HG02642 (cell line): ENCODE data around the gene CABCOCO1.
A peak's percentile ranks its signal among the peaks of the same experiment; 100 is the strongest.

Source experiments
- ATAC-seq: cut with Tn5 transposase; IDR thresholded peaks from one replicate; pipeline ENCODE4 v1.9.1; 2021; ENCODE audit warnings: mild to moderate bottlenecking; ENCODE audit not compliant: unreplicated experiment, poor library complexity

CABCOCO1 gene

DNA sequence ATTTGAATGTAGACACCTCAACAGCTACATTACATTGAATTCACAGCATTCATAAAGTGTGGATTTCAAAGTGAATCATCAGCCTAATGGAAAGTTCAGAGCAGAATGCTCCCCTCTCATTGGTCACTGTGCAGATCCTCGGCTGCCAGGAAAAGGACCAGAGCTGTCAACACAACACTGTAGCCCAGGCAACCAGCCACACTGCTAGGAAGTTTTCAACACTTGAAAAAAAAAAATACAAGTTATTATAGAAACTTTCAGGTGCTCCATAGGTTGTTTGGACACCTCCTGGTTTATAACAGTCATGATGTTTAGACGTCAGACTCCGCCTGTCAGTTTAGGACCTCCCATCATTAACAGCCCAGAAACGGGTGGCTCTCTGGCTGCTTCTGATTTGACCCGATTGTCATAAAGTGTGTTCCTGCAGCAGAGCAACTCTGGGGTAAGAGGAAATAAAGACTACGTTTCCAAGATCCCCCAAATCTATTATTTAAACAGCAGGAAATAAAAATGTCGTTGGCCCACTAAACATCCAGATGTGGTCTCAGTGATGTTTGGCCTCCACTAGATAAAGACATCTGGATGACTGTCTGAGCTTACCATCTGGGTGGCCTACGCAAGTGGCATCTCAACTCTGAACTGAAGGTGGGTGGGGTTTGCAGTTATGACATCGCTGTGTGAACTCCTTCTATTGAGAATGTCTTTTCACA lies 117.4 kb downstream of the CABCOCO1 start:
- no peak for ATAC-seq

- ATAC-seq = no peak
Measured at GRCh38 chr10:61780732-61781131, 118.0 kb downstream of the CABCOCO1 start.

GRCh38 chr10:61781969-61782403 lies 119.3 kb downstream of the CABCOCO1 start:
- no peak for ATAC-seq

DNA sequence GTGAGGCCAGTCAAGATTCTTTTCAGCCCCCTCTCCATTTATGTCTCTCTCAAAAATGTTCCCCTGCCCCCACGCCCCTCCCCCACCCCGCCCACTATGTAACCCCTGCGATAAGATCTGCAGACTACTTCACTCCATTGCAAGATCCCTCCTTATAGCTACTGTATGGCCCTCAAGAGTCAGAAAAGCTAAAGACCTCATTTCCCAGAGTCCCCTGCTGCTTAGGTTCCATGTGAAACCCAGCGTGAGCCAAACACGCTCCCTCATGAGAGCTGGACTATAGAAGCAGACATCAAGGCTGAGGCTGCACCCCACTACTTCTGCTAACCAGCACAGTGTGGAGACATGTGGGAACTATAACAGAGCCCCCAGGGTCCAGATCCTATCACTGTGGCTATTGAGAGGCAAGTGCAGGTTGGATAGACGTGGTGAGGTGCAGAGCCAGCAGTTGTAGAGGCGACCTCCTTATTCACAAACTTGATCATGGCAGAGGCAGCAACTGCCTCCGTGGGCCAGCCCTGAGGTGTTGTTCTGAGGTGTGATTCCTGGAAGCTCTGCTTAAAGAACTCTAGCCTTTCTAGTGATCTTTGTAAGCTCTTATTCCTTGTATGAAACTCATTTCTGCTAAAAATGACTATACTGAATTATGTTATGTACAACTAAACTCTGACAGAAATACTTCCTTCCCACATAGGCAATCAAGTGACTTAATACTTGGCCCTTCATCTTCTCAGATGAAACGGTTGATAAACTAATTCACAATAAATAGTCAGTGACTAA lies 121.8 kb downstream of the CABCOCO1 start:
- no peak for ATAC-seq

GRCh38 chr10:61785473-61786105 lies 122.9 kb downstream of the CABCOCO1 start:
- no peak for ATAC-seq

DNA sequence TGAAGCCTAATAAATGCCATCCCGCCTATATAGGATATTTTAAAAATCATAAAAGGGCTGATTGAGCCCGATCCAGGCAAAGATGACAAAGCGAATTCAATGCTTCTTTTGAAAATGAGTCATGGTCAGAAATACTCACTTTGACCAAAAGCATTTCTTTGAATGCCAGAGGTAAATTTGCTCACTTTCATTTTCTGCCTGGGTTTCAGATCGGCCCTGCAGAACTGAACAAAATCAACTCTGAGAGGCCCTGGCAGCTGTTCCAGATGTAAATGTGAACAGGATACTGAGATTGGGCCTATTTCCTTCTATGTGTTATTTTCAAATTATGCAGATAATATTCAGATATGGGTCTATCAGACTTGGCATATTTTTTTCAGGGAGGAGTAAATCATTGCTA lies 124.0 kb downstream of the CABCOCO1 start:
- peak; percentile 98 for ATAC-seq

- no peak for ATAC-seq
Measured at GRCh38 chr10:61787170-61787569, 124.4 kb downstream of the CABCOCO1 start.

GRCh38 chr10:61789031-61789430 lies 126.3 kb downstream of the CABCOCO1 start:
- no peak for ATAC-seq

- ATAC-seq = no peak
Measured at GRCh38 chr10:61791216-61791615, 128.5 kb downstream of the CABCOCO1 start.

- ATAC-seq = no peak
Measured at GRCh38 chr10:61792097-61792716, 129.5 kb downstream of the CABCOCO1 start.

DNA sequence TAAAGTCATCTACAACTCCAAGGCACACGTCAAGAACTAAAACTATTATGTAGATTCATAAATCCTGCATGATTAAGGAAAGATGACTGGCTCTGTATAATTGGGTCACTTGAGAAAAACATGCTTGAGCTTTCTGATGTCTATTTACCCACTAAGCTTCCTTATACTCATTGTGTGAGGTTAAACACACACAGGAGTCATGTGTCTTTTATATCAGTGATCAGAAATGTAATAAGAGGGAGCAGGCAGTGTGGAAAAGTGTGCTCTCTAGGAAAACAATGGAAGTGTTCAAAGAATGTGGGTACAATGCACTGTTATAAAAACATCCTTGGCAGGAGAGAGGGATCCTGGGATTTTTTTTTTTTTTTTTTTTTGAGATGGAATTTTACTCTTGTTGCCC lies 130.2 kb downstream of the CABCOCO1 start:
- no peak for ATAC-seq

GRCh38 chr10:61793760-61794703 lies 131.3 kb downstream of the CABCOCO1 start:
- ATAC-seq = no peak

DNA sequence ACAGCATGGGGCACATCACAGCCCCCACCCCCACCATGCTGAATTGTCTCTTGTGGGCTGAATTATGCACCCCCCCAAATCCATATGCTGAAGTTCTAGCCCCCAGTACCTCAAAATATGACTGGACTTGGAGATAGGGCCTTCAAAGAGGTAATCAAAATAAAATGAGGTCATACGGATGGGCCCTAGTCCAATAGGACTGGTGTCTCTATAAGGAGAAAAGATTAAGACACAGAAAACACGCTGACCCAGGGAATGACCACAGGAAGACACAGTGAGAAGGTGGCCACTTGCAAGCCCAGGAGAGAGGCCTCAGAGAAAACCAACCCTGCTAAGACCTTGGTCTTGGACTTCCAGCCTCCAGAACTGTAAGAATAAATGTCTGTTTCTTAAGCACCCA lies 132.4 kb downstream of the CABCOCO1 start:
- ATAC-seq = no peak

GRCh38 chr10:61795551-61795950 lies 132.8 kb downstream of the CABCOCO1 start:
- peak; percentile 55 for ATAC-seq

DNA sequence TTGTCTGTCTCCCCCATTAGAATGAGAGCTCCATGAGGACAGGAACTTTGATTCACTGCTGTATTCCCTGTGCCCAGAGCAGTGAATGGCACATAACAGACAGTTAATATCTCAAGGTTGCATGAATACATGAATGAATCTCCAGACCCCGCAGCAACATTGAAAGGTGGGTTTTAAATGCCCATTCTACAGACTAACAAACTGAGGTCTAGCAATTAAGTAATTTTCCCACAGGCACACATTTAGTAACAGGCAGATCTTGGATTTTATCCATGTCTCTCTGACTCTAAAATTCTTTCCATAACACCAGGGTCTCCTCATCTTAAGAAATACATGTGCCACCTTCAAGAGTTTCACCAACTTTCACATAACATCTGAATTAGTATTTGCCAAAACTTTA lies 134.1 kb downstream of the CABCOCO1 start:
- ATAC-seq = no peak

DNA sequence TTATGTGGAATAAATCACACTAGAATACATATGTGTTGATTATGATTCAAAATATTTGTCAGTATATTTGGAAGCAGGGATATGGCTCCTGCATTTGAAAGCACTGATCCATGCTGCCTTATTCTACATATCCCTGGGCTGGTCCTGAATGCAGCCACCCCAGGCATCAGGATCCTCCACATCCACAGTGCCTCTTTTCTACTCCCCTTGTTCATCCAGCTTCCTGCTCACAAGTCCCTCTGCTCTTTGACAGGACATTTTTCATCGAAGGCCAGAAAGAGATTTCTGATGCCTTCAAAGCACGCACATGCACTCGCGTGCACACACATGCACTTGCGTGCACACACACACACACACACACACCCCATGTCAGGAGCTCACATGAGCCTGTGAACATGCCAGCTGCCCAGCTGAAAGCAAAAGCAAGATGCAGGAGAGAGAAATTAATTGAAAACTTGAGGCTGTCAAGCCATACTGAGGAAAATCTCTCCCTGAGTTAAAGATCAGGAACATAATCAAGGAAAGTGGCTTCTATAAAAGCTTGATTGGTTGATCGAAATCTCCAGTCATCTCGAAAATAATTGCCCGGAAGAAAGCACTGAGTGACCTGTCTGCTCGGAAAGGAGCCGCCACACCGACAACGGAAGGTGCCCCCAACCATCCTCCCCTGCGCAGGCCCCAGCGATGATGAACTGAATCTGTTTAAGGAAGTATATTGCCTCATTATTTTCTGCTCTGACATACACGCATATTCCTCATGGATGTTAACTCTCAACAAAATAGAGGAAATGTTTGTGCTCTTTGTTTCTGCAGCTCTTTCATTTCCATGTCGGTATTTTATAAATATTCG lies 134.8 kb downstream of the CABCOCO1 start:
- ATAC-seq = no peak

- ATAC-seq = no peak
Measured at GRCh38 chr10:61798713-61799112, 136.0 kb downstream of the CABCOCO1 start.

GRCh38 chr10:61801484-61801883 lies 138.8 kb downstream of the CABCOCO1 start:
- ATAC-seq = no peak

GRCh38 chr10:61803269-61803668 lies 140.5 kb downstream of the CABCOCO1 start:
- ATAC-seq = no peak
